Stimulated activated CD4-positive, alpha-beta T cell treated with anti-CD3 and anti-CD28 coated beads, Interleukin-2, amount 100 ng/mL, for 48 hours (primary cell): ENCODE data around the gene EXOC2.
"Not testable (repeated sequence)": the region's sequence is repeated elsewhere in the genome, so short reads cannot be mapped to it uniquely, and the experiment has no call there.

Experiments used
- DNase-seq, 2 donors: peaks; one replicate each; pipeline ENCODE4 v3.0.0-alpha.2; 2020

Gene EXOC2

DNA sequence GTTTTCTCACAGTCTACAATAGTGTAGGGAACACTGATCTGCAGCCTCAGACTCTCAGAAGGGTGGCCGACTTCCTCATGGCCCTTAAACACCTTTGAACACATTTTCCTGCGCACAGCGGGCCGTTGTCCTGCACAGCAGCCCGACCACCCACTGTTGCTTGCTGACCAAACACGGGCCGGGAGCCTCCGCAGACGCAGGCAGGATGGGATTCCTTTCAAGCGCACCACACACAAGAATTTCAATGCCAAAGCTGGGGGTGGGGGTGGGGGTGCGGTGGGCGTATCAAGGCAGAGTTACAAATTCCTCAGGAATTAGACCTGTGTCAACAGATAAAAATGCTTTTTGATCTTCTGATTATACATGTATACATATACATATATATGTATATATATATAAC lies 110.6 kb downstream of the EXOC2 start:
- no peak for DNase-seq

DNA sequence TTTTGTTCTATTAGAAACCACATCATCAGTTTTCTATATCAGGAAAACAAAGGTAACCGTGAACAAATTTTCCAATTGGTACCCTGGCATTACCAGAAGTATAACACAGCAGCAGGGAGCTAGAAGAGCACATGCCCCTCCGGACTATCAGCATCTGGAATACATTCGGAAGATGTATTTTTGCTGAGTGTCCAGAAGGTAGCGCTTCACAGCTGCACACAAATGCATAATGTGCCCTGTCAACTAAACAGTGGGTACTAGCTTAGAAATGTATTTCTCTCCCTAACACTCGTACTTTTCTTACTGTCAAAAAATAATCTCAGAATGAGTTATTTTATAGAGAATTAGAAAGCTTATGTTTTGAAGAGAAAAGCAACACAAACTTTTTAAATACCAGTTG lies 113.6 kb downstream of the EXOC2 start:
- DNase-seq = no peak

DNA sequence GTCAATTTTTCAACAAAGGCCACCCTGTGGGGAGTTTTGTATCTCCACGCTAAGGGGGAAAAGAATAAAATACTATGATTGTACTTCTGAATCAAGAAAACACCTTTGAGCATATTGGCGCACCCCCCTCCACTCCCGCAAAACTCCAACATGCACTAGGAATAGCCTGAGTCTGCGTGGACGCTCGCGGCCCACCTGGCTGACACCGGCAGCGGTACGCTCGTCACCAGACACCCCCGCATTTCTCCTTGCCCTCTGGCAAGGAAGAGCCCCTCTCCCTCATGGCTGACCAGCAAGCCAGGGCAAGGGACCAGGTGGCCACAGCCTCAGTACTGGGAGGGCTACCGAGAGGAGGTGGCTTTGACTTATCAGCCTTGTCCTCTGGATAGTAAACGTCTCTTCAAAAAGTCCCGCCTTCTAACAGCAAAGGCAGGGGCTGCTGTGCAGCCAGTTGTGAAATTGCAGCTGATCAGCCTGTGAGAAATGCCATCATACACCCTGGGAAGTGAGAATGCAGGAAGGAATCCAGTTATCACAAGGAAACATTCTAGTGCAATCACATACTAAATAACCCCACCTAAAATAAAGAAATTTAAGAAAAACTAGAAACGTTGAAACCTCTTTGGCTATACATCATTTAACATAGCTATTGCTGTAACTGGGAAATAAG lies 120.2 kb downstream of the EXOC2 start:
- DNase-seq = no peak

DNA sequence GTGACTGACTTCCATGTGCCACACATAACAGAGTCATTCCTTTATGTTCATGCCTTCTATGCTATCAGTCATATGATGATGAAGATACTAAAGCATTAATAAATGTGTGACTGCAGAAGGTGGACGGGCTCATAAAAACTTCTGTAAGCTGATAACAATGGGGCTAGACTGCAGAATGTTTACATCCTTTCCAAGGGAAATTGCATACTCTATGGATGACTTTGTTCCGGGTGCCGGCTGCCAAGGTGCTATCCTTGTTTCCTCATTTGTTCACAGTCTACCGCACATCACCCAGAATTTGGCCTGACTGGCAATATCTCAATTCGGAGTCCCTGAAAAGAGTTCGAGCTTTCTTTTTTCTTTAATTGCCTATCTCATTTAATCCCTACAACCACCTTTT lies 121.0 kb downstream of the EXOC2 start:
- no peak for DNase-seq

DNA sequence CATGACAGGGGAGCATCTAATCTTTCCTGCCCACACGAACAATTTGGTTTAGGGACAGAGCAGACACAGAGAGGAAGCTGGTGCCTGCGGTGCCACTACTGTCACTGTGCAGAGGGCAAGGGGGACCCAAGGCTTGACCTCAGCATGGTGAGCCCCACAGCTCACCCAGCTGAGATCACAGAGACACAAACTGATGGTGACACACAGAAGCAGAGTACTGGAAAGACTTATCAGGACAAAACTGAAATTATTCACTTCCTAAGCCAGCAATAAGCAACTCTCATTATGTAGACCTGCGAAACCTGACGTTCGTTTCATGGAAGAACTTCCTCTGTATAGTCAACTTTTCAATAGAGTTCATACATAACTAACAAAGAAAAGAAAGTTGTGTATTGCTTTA lies 122.1 kb downstream of the EXOC2 start:
- no peak for DNase-seq

DNA sequence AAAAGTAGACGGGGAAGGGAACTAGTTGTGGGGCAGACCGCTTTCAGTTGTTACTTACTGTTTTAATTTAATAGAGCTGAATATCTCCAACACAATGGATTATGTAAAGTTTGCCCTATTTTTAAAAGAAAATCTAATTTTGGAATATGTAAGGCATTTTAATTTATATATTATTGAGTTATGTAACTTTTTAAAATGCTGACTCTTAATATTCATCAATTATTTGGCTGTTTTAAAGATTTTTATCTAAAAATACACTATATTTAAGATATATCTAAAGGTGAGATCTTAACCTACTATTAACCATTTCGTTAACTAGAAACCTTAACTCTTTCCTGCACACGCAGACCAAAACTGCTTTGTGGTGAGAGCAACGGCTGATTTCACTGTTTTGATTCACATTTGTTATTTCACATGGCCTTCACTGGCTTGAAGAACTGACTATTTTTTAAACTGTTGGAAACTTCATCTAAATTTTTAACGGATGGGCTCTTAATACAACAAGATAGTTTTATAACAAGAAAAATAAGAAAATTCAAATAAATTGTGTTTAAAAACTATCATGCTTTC lies 123.9 kb downstream of the EXOC2 start:
- DNase-seq = no peak

DNA sequence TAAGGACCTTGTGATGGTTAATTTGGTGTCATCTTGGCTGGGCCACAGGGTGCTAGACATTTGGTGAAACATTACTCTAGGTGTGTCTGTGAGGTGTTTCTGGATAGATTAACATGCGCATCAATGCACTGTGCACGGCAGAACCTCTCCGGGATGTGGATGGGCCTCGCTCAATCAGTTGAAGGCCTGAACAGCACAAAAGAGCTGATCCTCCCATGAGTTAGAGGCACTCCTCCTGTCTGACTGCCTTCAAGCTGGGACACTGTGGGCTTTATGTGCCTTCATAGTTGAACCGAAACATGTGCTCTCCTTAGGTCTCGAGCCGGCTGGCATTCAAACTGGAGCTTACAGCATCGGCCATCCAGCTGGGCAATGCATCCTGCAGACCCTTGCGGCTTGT lies 124.9 kb downstream of the EXOC2 start:
- DNase-seq = no peak

DNA sequence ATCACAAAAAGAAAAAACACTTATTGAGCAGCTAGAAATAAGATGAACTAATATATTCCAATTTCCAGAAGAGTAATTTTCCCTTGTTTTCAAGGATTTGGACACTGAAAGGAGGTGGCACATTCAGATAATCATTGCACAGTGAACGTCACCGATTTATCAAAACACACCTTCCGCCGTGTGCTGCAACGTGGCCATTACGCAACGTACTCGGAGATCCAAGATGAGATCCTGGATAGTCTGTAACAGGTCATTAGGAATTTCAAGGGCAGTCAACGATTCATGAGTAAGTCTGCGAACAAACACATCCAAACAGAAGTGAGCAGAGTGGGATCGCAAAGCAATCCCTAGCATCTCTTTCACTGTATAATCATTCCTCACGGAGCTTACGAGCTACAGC lies 129.1 kb downstream of the EXOC2 start:
- DNase-seq = no peak

DNA sequence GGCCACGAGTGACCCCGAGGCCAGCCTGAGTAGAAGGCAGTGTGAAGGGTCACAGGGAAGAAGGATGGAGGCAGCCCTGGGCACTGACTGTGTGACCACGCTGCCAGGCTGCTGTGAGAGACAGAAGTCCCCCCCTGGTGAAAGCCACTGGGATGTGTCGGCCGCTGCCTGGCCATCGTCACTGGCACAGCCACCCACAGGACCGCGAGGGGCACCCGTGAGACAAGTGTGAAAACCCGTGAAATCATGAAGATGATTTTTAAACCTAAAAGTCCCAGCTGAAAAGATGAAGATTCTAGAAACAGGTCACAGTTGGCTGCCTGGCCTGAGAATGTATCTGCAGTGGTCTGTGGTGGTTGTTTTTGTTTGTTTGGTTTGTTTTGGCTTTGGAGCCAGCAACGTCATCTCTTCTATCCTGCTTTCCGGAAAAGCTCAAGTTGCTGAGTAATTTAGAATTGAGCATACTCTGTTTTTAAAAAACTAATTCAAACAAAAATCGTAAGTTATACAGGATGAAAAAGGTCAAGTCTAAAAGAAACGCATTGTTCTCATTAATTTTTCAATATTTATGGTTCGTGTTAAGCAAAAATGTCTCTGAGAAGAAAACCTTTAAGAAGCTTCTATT lies 130.8 kb downstream of the EXOC2 start:
- no peak for DNase-seq

DNA sequence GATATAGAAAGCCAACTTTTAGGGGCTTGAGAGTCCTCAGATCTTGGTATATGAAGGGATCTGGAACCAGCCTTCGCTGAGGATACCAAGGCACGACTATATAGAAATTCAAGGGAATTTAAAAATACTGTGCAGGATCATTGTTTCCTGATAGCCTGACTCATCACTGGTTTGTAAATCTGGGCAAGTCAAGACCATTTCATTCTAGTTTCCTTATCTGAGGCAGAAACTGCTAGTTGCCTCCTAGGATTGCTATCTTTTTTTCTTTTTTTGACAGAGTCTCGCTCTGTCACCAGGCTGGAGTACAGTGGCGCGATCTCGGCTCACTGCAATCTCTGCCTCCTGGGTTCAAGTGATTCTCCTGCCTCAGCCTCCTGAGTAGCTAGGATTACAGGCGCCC lies 131.6 kb downstream of the EXOC2 start:
- DNase-seq = not testable (repeated sequence)

DNA sequence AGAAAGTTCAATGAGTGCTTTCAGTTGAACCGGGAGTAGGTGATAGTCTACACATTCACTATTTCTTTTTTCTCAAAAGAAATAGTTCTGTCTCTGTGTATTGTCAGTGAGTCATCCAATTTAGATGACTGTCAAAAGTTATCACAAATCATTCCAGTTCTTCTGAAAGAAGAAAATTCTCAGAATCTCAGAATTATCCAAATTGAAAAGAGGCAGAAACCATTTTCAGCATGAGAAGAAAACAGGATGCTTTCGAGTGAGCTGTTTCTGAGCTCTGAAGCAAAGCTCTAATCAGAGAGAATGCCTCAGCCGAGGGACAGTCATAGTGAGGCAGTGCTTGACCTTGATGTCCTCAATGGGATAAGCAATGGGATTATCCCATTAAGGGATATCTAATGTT lies 134.0 kb downstream of the EXOC2 start:
- no peak for DNase-seq

DNA sequence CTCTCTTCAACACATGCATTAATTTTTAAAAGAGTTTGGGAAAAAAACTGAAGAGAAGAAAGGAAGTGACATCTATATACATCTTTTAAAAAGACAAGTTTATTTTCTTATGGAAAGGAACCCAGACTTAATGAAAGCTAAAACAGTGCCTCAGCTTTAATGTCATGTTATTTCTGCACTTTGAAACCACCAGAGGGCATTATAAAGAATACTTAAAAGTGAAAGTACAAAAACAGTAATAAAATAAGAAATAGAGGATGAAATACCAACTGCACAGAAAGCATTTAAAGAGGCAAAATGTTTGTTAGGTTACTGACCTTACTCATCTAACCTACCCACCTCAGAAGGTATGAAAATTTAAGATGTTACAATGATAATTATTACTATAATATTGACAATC lies 134.8 kb downstream of the EXOC2 start:
- DNase-seq = no peak

DNA sequence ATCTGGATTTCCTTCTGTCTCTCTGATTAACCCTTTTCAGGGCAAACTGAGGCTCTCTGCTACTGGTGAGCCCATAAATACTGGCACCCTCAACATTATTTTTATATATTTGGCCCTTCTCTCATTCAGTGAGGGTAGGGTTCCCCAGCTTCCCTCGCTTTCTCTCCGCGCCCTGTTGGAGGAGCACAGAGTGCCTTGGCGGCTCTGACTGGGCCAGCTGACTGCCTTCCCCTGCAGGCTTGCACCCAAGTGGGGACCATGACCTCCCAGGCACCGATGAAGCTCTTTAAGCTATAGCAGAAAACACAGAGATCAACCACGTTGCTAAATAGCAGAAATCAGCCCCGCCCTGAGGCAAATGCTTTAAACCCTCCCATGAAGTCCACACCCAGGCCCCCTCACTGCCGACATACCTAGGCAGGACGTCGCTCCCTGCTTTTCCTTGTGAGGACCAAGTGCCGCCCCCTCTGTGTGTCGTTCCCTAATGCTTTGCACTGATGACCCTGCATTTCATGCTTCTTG lies 141.0 kb downstream of the EXOC2 start:
- DNase-seq = no peak

DNA sequence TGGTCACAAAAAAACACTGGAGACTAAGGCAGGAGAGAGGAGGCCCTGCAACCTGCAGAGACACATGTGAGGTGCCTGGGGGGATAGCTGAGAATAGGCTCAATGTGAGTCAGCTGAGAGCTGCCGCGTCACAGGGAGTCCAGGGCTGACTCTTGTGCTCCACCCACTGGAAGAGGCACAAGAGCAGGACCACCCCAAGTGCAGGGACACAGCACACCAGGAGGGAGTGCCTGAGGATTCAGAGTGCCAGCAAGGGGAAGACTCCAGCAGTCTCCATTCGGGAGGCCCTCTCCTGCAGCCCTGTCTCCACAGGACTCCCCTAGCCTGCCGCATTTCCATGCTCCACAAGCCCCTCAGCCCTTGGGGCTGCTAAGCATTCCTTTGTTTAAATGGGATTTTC lies 141.5 kb downstream of the EXOC2 start:
- DNase-seq = no peak

DNA sequence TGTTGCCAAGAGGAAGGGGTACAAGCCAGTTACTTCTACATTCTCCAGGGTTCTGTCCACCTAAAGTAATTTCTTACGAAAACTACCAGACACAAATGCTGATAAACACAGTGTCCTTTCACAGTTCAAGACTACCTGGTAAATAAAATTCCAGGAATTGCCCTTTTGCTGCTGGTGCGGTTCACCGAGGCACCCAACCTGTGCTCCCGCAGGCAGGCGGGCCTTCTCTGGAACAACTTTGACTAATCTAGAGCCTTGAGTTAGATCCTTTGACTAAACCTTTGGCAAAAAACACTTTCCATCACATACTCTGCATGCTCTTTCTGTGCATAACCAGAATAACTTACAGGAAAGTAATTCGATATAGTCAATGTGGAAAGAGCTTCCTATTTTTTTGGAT lies 143.0 kb downstream of the EXOC2 start:
- DNase-seq = no peak

DNA sequence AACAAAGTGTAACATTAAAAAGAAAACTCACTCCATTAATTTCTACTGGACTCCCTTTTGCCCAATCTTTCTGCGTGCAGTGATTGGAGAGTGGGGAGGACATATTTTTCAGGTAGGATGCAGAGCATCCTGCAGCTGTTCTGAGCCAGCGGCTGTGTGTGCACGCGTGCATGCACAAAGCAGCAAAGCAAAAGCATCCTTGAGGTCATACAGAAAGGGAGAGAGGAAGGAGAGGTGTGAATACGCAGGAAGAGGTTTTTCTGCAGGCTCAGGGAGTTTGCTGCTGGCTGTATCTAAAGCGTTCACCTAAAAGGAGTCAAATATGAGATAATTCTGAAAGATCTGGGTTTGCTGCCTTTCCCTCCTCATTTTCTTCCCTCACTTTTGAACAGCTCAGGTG lies 144.4 kb downstream of the EXOC2 start:
- no peak for DNase-seq

DNA sequence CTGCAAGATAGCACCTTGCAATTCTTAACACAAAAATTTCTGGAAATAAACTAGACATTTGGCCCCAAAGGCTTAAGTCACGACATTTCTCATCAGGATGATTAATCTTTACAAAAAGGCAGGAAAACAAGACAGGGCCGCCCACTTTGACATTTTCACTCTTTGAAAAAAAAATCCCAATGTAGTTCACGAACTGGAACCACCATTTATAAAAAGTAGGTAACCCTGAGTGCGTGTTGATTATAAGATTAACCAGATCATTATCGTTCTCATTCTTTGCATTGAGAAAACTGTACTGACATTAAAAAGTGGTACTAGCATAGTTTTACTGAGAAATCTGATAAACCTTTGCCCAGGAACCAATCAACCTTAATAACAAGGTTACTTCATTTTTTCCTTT lies 144.8 kb downstream of the EXOC2 start:
- no peak for DNase-seq

DNA sequence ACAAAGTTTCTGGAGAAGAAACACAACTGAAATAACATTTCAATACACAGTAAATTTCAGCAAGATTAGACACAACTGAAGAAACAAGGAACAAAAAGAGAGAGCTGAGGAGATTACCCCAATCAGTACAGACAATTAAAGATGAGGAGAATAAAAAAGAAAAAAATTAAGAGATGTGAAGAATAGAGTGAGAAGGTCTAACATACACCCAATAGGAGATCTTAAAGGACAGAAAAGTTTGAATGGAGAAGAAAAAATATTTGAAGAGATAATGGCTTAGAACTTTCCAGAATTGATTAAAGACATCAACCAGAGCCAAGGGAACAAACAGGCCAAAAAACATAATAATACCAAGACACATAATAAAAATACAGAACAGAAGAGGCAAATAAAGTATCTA lies 152.4 kb downstream of the EXOC2 start:
- no peak for DNase-seq

DNA sequence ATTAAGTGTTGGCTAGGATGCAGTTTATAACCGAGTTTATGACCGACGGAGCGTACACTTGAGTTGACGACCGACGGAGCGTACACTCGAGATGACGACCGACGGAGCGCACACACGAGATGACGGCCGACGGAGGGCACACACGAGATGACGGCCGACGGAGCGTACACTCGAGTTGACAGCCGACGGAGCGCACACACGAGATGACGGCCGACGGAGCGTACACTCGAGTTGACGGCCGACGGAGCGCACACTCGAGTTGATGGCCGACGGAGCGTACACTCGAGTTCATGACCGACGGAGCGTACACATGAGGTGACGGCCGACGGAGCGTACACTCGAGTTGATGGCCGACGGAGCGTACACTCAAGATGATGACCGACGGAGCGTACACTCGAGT lies 155.8 kb downstream of the EXOC2 start:
- no peak for DNase-seq

DNA sequence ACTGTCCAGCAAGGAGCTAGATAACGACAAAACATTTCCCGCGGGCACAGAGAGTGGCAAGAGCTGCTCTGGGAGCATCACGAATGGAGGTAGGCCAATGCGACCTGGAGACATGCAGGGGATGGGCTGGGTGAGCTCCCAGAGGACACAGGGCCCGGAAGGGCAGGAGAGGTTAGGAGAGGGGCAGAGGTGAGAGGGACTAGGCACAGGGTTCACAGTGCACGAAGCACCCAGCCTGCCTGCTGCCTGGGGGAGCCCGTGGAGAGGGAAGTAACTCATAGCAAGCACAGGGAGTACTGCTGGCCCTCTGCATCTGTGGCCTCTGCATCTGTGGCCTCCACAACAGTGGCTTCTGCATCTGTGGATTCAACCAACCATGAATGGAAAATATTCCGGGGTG lies 162.5 kb downstream of the EXOC2 start:
- DNase-seq = no peak

DNA sequence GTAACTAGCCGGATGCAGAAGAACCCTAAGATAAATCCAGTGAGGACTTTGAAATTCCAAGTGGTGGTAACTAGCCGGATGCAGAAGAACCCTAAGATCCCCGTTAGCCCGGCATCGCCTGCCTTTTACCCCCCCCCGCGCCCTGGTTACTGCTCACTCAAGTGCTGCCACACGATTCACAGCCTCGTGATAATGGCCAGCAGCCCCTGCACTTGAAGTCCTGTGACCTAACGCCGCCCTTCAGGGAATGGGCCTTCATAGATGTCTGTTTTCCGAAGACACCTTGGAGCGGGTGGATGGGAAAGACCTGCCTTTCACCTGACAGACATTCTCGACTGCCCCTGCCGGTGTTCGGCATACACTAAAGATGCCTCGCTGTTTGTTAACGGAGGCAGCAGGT lies 163.9 kb downstream of the EXOC2 start:
- no peak for DNase-seq

DNA sequence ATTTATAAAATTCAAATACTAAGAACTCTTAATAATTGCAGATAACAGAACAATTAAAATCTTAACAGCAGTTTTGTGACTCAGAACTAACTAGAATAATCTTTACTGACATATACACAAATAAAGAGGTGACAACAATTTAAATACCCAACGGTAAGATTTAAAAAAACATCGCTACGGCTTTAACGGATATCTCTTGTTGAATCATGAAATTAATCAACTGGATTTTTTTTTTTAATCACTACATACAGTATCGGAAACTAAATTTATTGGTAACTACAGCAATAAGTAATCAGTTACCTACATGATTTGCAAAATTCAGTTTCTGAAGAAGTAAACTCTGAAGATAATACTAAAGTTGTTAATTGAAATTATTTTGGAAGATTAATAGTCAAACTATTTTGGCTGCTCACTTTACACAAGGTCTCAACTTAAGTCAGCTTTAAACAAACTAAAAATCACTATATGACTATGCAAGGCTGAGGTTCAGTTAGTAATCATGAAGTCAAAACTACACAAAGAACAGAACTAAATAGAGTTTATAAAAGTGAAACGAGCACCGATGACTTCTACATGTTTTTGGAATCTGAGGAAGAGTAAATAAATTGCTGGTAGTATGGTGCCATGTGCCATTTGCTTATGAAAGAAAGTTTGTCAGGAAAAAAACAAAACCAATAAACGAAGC lies 164.8 kb downstream of the EXOC2 start:
- no peak for DNase-seq

DNA sequence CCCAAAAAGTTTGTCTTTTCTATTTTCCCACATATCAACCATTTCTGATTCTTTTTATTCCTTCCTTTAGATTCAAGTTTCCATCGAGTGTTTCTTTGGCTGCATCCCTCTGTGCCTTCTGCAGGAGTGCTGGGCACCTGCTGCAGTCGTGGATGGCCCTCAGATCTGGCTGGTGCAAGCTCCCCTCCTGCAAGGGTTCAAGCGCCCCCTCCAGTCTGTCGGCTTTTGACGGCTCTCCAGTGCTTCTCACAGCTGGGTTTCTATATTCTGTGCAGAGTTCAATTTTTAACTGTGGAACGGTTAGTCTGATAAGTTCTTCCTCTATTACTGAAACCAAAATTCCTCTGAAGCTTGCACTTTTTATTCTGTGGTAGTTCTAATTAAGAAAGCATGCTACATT lies 168.1 kb downstream of the EXOC2 start:
- no peak for DNase-seq

DNA sequence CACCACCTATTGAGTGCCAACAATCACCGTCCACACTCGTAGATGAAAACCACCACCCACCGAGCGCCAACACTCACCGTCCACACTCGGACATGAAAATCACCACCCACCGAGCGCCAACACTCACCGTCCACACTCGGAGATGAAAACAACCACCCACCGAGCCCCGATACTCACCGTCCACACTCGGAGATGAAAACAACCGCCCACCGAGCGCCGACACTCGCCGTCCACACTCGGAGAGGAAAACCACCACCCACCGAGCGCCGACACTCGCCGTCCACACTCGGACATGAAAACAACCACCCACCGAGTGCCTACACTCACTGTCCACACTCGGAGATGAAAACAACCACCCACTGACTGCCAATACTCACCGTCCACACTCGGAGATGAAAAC lies 172.1 kb downstream of the EXOC2 start:
- no peak for DNase-seq
